Activated CD8-positive, alpha-beta T cell treated with anti-CD3 and anti-CD28 coated beads, Interleukin-2, amount 10 ng/mL, durations not matched to agents 7 days and 5 days (primary cell): ENCODE measurements around the gene ACTG2. TPM values are rescaled to one million over a fixed set of nuclear protein-coding genes. Genes with fewer than 3 reads are reported as not detected.

ENCODE experiments used
- ATAC-seq: fragments of 150-1000 bp; cut with Tn5 transposase; one replicate; pipeline ENCODE4 v1.10.0; 2021; ENCODE audit warnings: moderate library complexity
- CTCF ChIA-PET: fragments of 350-600 bp; sonication (Branson Sonifier 250); formaldehyde crosslinking; loops from one replicate; lab custom pipeline; 2021; ENCODE audit warnings: antibody characterized with exemption; lab: Charles Lee
- POLR2A ChIA-PET: fragments of 350-600 bp; sonication (Branson Sonifier 250); formaldehyde crosslinking; loops from one replicate; lab custom pipeline; 2021; ENCODE audit warnings: antibody characterized with exemption; lab: Charles Lee
- DNase-seq: peaks from one replicate; pipeline ENCODE4 v3.0.0-alpha.2; 2020
- H3K27ac Mint-ChIP-seq: one replicate; pipeline ENCODE4 v1.8.0; 2021; ENCODE audit warnings: mild to moderate bottlenecking, mixed read lengths
- H3K27me3 Mint-ChIP-seq: one replicate; pipeline ENCODE4 v1.8.0; 2021; ENCODE audit warnings: low read depth, mixed read lengths
- H3K36me3 Mint-ChIP-seq: one replicate; pipeline ENCODE4 v1.8.0; 2021; ENCODE audit warnings: low read depth, mixed read lengths
- H3K4me1 Mint-ChIP-seq: one replicate; pipeline ENCODE4 v1.8.0; 2021; ENCODE audit warnings: low read depth, mixed read lengths
- H3K4me3 Mint-ChIP-seq: one replicate; pipeline ENCODE4 v1.8.0; 2021; ENCODE audit warnings: mild to moderate bottlenecking, mixed read lengths
- H3K9me3 Mint-ChIP-seq: one replicate; pipeline ENCODE4 v1.8.0; 2022; ENCODE audit warnings: mixed read lengths; ENCODE audit not compliant: insufficient read depth
- total RNA-seq, 2 experiments: library from RNA; stranded (reverse); gene quantifications; one replicate each; pipeline ENCODE4 v1.2.3, GENCODE V29; 2021

The ACTG2 gene
- total RNA-seq, 2 experiments from 2014 or later, result 0.81 TPM; not detected in 1

- H3K4me1 Mint-ChIP-seq, result peaks cover 15% of the 10 kb centered on the region
- CTCF ChIA-PET, result interaction anchor here (0.7 kb wide), 1 partner anchor 242 kb away, joined by 3 read pairs; no protein-coding TSS in a partner anchor
Observed at GRCh38 chr2:73904952-73905351, 12.1 kb downstream of the ACTG2 start.

GRCh38 chr2:73906847-73907505 is 14.2 kb downstream of the ACTG2 start:
- no peak overlapping the region for H3K4me3 Mint-ChIP-seq
- no peak overlapping the region for H3K27ac Mint-ChIP-seq
- CTCF ChIA-PET, result interaction anchor here (0.7 to 3.2 kb wide), 11 partner anchors 10 to 244 kb away, joined by 3 to 35 read pairs (median 7); partner anchors contain the start of gene STAMBP

More at GRCh38 chr2:73904952-73905351, 12.1 kb downstream of the ACTG2 start:
- ATAC-seq (no peak), DNase-seq (no peak)
- H3K9me3 Mint-ChIP-seq, result no peaks in the 10 kb centered on the region
- H3K4me3 Mint-ChIP-seq, result no peak overlapping the region
- H3K27me3 Mint-ChIP-seq, result peaks cover 2% of the 10 kb centered on the region
- POLR2A ChIA-PET, result no interaction called here
- H3K36me3 Mint-ChIP-seq, result no peaks in the 10 kb centered on the region
- H3K27ac Mint-ChIP-seq, result no peak overlapping the region

DNA sequence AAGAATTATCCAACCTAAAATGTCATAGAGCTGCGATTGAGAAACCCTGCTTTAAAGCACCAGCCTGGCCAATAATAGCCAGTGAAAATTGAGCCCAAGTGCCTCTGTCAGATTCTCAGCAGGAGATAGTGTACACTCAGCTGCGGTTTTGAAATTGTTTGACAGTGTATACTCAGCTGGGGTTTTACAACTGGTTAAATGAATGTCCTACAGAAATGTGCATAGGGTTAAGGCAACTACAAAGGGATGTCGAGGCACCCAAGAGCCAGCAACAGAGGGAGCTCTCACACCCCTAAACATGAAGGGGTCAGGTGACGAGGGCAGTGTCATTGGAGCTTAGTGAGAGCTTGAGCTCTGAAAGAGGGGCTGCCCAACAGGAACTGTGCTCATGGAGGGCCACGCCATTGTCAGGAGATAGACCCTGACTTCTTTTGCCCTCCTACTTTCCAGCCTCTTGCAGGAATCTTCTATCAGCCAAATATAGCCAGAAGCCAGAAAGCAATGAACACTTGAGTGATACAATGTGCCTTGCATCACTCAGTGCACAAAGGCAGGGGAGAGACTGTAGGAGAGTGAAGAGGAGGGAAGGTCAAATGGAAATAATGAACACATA is 15.1 kb downstream of the ACTG2 start:
- Mint-ChIP-seq H3K27ac (peak overlapping the region; percentile 45), H3K4me3 (no peak overlapping the region), H3K9me3 (no peaks in the 10 kb centered on the region), H3K4me1 (peaks cover 8% of the 10 kb centered on the region), H3K27me3 (no peaks in the 10 kb centered on the region), H3K36me3 (no peaks in the 10 kb centered on the region)
- DNase-seq, result peak; percentile 73
- ChIA-PET CTCF (interaction anchor here (0.6 to 3.2 kb wide), 31 partner anchors 9 to 271 kb away, joined by 3 to 35 read pairs (median 4); partner anchors contain the start of genes BOLA3, MOB1A and STAMBP), POLR2A (interaction anchor here (1.0 kb wide), 1 partner anchor 12 kb away, joined by 5 read pairs; no protein-coding TSS in a partner anchor)
- peak; percentile 94 for ATAC-seq

More at GRCh38 chr2:73906847-73907505, 14.2 kb downstream of the ACTG2 start:
- H3K36me3 Mint-ChIP-seq, result no peaks in the 10 kb centered on the region
- peaks cover 11% of the 10 kb centered on the region for H3K4me1 Mint-ChIP-seq
- DNase-seq, result no peak
- ATAC-seq, result no peak
- H3K27me3 Mint-ChIP-seq, result no peaks in the 10 kb centered on the region
- POLR2A ChIA-PET, result interaction anchor here (1.0 kb wide), 1 partner anchor 11 kb away, joined by 5 read pairs; no protein-coding TSS in a partner anchor
- no peaks in the 10 kb centered on the region for H3K9me3 Mint-ChIP-seq

DNA sequence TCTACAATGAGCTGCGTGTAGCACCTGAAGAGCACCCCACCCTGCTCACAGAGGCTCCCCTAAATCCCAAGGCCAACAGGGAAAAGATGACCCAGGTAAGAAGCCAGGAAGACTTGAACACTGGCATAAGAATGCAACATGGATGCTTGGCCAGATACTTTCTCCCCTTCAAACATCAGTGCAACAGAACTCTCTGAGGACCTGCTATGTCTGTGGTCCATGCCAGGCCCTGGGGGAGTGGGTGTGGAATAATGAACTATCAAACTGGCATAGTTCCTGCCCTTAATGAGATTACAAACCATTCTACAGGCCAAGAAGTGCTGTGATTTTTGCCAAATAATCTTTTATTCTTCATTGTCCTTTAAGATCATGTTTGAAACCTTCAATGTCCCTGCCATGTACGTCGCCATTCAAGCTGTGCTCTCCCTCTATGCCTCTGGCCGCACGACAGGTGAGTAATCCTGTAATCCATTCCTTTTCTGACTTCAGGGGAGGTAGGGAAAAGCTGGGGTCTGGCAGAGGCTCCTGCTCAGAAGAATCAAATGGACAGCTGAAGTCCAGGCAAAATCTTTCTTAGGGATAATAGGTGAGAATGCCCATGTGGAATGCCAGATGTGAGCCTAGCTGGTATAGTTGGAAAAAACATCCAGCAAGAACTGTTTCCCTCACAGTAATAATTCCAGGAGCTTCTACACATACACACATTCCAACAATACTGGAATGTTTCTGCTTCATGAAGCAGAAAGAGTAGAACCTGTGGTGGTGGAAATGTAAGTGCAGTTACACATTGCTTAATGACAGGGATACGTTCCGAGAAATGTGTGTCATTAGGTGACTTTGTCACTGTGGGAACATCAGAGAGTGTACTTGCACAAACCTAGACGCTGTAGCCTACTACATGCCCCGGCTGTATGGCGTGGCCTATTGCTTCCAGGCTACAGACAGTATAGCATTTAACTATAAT is 16.2 kb downstream of the ACTG2 start:
- Mint-ChIP-seq H3K9me3 (no peaks in the 10 kb centered on the region), H3K4me1 (peaks cover 8% of the 10 kb centered on the region), H3K36me3 (no peaks in the 10 kb centered on the region), H3K27ac (no peak overlapping the region), H3K27me3 (no peaks in the 10 kb centered on the region), H3K4me3 (no peak overlapping the region)
- ATAC-seq (no peak), DNase-seq (no peak)
- ChIA-PET POLR2A (no interaction called here), CTCF (interaction anchor here (0.7 to 3.2 kb wide), 9 partner anchors 8 to 238 kb away, joined by 3 to 35 read pairs (median 5); partner anchors contain the start of gene STAMBP)

GRCh38 chr2:73910873-73911547 is 18.2 kb downstream of the ACTG2 start:
- ChIA-PET CTCF (interaction anchor here (0.7 to 2.3 kb wide), 4 partner anchors 10 to 193 kb away, joined by 3 to 9 read pairs (median 8); no protein-coding TSS in a partner anchor), POLR2A (no interaction called here)
- ATAC-seq, result no peak
- H3K27ac Mint-ChIP-seq, result no peak overlapping the region
- H3K4me3 Mint-ChIP-seq, result no peak overlapping the region
- no peaks in the 10 kb centered on the region for H3K9me3 Mint-ChIP-seq
- no peaks in the 10 kb centered on the region for H3K36me3 Mint-ChIP-seq
- DNase-seq, result no peak
- peaks cover 16% of the 10 kb centered on the region for H3K4me1 Mint-ChIP-seq
- no peaks in the 10 kb centered on the region for H3K27me3 Mint-ChIP-seq

GRCh38 chr2:73911548-73912208 is 18.9 kb downstream of the ACTG2 start:
- POLR2A ChIA-PET, result no interaction called here
- Mint-ChIP-seq H3K4me1 (peaks cover 16% of the 10 kb centered on the region), H3K9me3 (no peaks in the 10 kb centered on the region), H3K27me3 (no peaks in the 10 kb centered on the region), H3K27ac (no peak overlapping the region), H3K4me3 (no peak overlapping the region), H3K36me3 (no peaks in the 10 kb centered on the region)
- CTCF ChIA-PET, result interaction anchor here (0.7 to 2.3 kb wide), 5 partner anchors 9 to 192 kb away, joined by 3 to 9 read pairs (median 7); no protein-coding TSS in a partner anchor
- DNase-seq (no peak), ATAC-seq (no peak)

DNA sequence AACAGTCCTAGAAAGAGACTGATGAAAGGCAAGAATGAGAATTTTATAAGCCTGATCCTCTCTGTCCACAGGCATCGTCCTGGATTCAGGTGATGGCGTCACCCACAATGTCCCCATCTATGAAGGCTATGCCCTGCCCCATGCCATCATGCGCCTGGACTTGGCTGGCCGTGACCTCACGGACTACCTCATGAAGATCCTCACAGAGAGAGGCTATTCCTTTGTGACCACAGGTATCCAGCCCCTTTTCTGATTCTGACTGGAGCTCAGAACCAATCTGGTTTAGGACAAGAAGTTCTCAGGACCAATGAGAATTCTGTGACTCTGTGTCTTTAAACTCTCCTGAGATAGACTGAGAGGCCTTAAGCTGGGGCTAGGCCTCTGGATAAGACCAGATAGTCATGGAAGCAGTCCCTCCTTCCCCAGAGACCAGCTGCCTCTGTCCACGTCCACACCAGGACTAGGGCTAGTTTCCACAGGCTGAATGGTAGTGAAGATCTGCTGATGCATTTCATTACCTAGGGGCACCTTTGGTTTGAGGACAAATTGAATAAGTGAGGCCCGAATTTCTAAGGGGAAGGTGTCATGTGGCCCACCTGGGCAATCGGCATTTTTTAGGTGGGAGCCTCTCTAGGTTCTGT is 20.7 kb downstream of the ACTG2 start:
- Mint-ChIP-seq H3K27me3 (no peaks in the 10 kb centered on the region), H3K4me1 (peaks cover 16% of the 10 kb centered on the region), H3K9me3 (no peaks in the 10 kb centered on the region), H3K4me3 (no peak overlapping the region), H3K36me3 (no peaks in the 10 kb centered on the region), H3K27ac (no peak overlapping the region)
- ChIA-PET POLR2A (no interaction called here), CTCF (no interaction called here)
- no peak for ATAC-seq
- DNase-seq, result no peak

GRCh38 chr2:73914667-73915066 is 21.9 kb downstream of the ACTG2 start:
- POLR2A ChIA-PET, result interaction anchor here (0.6 kb wide), 1 partner anchor 299 kb away, joined by 3 read pairs; no protein-coding TSS in a partner anchor
- DNase-seq, result no peak
- Mint-ChIP-seq H3K4me3 (no peak overlapping the region), H3K27me3 (no peaks in the 10 kb centered on the region), H3K4me1 (peaks cover 16% of the 10 kb centered on the region), H3K36me3 (no peaks in the 10 kb centered on the region), H3K9me3 (no peaks in the 10 kb centered on the region), H3K27ac (no peak overlapping the region)
- no peak for ATAC-seq
- CTCF ChIA-PET, result no interaction called here

DNA sequence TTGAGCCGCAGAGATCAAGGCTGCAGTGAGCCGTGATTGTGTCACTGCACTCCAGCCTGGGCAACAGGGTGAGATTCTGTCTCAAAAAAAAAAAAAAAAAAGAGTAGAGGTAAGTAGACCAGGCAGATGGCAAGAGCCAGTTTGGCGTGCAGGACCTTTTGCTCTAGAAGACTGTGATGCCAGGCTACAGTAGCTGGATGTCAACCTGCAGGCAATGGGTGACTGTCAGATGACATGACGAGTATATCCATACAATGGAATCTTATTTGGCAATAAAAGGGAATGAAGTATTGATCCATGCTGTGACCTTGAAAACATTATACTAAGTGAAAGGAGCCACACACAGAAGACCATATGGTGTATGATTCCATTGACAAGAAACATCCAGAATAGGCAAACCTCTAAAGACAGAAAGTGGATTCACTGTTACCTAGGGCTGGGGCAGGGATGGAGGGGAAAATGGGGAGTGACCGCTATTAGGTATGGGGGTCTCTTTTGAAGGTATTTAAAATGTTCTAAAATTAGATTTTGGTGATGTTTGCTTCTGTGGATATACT is 22.7 kb downstream of the ACTG2 start:
- ATAC-seq, result no peak
- ChIA-PET POLR2A (no interaction called here), CTCF (no interaction called here)
- Mint-ChIP-seq H3K4me1 (peaks cover 16% of the 10 kb centered on the region), H3K36me3 (no peaks in the 10 kb centered on the region), H3K9me3 (no peaks in the 10 kb centered on the region), H3K27ac (no peak overlapping the region), H3K4me3 (no peak overlapping the region), H3K27me3 (no peaks in the 10 kb centered on the region)
- DNase-seq, result no peak

- H3K9me3 Mint-ChIP-seq, result no peaks in the 10 kb centered on the region
- peaks cover 23% of the 10 kb centered on the region for H3K4me1 Mint-ChIP-seq
- ATAC-seq (no peak), DNase-seq (no peak)
- no peaks in the 10 kb centered on the region for H3K36me3 Mint-ChIP-seq
- no peaks in the 10 kb centered on the region for H3K27me3 Mint-ChIP-seq
- CTCF ChIA-PET, result interaction anchor here (1.0 to 2.0 kb wide), 3 partner anchors 9 to 235 kb away, joined by 3 to 8 read pairs (median 3); no protein-coding TSS in a partner anchor
- no peak overlapping the region for H3K27ac Mint-ChIP-seq
- no peak overlapping the region for H3K4me3 Mint-ChIP-seq
- POLR2A ChIA-PET, result no interaction called here
Observed at GRCh38 chr2:73916666-73917065, 23.9 kb downstream of the ACTG2 start.
